ENCODE results near the gene ZNF497.

ZNF497 gene

DNA sequence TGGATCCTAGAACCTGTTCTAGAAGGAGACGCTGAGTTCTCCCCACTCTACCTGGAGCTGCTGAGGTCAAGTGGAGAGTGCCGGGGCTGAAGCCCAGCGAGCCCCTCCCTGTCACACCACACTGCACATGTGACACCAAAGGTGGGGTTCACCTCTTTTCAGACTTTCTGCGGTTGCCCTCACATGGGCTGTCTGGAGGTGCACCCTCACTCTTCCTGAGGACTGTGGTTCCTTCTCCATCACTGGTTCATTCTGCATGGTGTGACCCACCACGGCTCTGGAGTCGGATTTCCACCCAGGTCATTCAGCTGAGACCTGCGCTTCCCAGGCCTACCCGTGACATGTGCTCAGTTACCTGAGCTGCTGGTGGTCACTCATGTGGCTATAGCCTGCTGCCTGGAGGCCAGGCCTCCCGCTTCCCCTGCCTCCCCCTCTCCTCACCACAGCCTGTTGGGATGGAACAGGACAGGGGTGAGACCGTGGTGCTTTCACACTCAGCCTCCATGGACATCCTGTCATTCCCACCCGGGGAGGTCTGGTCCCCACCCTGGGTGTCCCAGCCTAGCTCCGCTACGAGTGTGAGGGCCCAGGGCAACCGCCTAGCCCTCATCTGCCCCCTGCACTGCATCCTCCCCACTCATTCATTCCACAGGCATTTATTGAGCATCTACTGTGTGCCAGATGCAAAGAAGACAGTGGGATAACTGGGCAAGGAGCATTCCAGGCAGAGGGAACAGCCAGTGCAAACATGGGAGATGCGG is 8.7 kb downstream of the ZNF497 start:
- ATAC-seq: no peak
- TF ChIP-seq ZFP3 (CRISPR knock-in tag; IDR thresholded peaks at IDR 0.05): no peak
- TF ChIP-seq ESRRG (CRISPR knock-in tag; IDR thresholded peaks at IDR 0.05): no peak
- no peak for TF ChIP-seq ZNF8 (CRISPR knock-in tag; IDR thresholded peaks at IDR 0.05)
- no peak for TF ChIP-seq SNAI2 (CRISPR knock-in tag; IDR thresholded peaks at IDR 0.05)
- TF ChIP-seq OSR1 (CRISPR knock-in tag; IDR thresholded peaks at IDR 0.05): no peak
- TF ChIP-seq CSDC2 (CRISPR knock-in tag; IDR thresholded peaks at IDR 0.05): no peak
- no peak for TF ChIP-seq ARNTL (CRISPR knock-in tag; IDR thresholded peaks at IDR 0.05; ENCODE audit: borderline replicate concordance, low read depth)

DNA sequence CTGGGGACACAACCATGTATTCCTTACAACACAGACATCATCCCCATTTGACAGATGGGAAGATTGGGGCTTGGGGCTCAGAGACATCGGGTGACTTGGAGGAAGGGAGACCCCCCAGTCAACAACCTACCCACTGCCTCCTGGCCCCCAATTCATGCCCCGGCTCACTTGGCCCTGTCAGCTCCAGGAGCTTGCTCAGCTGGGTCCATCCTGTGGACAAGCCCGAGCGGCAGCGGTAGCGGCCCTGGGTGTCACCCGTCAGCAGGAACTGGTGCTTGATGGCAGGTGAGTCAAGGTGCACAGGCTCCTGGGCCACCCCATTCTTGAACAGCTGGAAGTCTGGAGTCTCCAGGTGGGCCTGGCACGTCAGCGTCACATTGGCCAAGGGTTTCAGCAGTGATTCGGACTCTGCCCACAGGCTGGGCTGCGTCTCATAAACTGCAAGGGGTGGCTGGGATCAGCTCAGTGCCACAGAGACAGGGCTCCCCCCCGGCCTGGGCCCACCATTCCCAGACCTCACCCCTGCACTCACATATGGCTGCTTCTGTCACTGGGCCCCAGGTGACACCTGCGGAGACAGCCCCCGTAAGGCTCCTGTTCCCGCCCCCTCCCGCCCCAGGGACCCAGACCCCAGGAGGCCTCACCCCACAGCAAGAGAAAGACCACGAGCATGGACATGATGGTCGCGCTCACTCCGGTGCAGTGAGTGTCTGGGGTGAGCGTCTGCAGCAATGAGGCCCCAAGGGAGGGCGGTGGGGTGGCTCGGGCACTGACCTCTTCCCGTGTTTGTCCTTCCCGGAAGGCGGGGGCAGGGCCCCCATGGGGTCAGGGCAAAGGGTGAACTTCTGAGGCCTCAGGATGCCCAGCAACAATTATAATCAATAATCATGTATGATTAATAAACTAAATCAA is 9.5 kb downstream of the ZNF497 start, which contains the start of gene A1BG:
A1BG (minus strand) TSS at position 733 of the 912 bp plus-strand sequence; CDS start at position 678, 55 bp downstream.
- no peak for ATAC-seq
- no peak for TF ChIP-seq SNAI2 (CRISPR knock-in tag; IDR thresholded peaks at IDR 0.05)
- TF ChIP-seq, protein P1, sequence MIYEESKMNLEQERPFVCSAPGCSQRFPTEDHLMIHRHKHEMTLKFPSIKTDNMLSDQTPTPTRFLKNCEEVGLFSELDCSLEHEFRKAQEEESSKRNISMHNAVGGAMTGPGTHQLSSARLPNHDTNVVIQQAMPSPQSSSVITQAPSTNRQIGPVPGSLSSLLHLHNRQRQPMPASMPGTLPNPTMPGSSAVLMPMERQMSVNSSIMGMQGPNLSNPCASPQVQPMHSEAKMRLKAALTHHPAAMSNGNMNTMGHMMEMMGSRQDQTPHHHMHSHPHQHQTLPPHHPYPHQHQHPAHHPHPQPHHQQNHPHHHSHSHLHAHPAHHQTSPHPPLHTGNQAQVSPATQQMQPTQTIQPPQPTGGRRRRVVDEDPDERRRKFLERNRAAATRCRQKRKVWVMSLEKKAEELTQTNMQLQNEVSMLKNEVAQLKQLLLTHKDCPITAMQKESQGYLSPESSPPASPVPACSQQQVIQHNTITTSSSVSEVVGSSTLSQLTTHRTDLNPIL (CRISPR knock-in tag; IDR thresholded peaks at IDR 0.05; ENCODE audit: low read depth): no peak
- TF ChIP-seq CSDC2 (CRISPR knock-in tag; IDR thresholded peaks at IDR 0.05): no peak
- TF ChIP-seq TOX (CRISPR knock-in tag; IDR thresholded peaks at IDR 0.05; ENCODE audit: borderline replicate concordance): no peak
- TF ChIP-seq, protein P2, sequence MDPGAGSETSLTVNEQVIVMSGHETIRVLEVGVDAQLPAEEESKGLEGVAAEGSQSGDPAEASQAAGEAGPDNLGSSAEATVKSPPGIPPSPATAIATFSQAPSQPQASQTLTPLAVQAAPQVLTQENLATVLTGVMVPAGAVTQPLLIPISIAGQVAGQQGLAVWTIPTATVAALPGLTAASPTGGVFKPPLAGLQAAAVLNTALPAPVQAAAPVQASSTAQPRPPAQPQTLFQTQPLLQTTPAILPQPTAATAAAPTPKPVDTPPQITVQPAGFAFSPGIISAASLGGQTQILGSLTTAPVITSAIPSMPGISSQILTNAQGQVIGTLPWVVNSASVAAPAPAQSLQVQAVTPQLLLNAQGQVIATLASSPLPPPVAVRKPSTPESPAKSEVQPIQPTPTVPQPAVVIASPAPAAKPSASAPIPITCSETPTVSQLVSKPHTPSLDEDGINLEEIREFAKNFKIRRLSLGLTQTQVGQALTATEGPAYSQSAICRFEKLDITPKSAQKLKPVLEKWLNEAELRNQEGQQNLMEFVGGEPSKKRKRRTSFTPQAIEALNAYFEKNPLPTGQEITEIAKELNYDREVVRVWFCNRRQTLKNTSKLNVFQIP (CRISPR knock-in tag; IDR thresholded peaks at IDR 0.05; ENCODE audit: borderline replicate concordance, low read depth): no peak
- TF ChIP-seq, protein P3, sequence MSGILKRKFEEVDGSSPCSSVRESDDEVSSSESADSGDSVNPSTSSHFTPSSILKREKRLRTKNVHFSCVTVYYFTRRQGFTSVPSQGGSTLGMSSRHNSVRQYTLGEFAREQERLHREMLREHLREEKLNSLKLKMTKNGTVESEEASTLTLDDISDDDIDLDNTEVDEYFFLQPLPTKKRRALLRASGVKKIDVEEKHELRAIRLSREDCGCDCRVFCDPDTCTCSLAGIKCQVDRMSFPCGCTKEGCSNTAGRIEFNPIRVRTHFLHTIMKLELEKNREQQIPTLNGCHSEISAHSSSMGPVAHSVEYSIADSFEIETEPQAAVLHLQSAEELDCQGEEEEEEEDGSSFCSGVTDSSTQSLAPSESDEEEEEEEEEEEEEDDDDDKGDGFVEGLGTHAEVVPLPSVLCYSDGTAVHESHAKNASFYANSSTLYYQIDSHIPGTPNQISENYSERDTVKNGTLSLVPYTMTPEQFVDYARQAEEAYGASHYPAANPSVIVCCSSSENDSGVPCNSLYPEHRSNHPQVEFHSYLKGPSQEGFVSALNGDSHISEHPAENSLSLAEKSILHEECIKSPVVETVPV (CRISPR knock-in tag; IDR thresholded peaks at IDR 0.05): no peak
- no peak for TF ChIP-seq PPARA (CRISPR knock-in tag; IDR thresholded peaks at IDR 0.05; ENCODE audit: borderline replicate concordance)
- TF ChIP-seq, protein P4, sequence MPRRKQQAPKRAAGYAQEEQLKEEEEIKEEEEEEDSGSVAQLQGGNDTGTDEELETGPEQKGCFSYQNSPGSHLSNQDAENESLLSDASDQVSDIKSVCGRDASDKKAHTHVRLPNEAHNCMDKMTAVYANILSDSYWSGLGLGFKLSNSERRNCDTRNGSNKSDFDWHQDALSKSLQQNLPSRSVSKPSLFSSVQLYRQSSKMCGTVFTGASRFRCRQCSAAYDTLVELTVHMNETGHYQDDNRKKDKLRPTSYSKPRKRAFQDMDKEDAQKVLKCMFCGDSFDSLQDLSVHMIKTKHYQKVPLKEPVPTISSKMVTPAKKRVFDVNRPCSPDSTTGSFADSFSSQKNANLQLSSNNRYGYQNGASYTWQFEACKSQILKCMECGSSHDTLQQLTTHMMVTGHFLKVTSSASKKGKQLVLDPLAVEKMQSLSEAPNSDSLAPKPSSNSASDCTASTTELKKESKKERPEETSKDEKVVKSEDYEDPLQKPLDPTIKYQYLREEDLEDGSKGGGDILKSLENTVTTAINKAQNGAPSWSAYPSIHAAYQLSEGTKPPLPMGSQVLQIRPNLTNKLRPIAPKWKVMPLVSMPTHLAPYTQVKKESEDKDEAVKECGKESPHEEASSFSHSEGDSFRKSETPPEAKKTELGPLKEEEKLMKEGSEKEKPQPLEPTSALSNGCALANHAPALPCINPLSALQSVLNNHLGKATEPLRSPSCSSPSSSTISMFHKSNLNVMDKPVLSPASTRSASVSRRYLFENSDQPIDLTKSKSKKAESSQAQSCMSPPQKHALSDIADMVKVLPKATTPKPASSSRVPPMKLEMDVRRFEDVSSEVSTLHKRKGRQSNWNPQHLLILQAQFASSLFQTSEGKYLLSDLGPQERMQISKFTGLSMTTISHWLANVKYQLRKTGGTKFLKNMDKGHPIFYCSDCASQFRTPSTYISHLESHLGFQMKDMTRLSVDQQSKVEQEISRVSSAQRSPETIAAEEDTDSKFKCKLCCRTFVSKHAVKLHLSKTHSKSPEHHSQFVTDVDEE (CRISPR knock-in tag; IDR thresholded peaks at IDR 0.05): no peak

DNA sequence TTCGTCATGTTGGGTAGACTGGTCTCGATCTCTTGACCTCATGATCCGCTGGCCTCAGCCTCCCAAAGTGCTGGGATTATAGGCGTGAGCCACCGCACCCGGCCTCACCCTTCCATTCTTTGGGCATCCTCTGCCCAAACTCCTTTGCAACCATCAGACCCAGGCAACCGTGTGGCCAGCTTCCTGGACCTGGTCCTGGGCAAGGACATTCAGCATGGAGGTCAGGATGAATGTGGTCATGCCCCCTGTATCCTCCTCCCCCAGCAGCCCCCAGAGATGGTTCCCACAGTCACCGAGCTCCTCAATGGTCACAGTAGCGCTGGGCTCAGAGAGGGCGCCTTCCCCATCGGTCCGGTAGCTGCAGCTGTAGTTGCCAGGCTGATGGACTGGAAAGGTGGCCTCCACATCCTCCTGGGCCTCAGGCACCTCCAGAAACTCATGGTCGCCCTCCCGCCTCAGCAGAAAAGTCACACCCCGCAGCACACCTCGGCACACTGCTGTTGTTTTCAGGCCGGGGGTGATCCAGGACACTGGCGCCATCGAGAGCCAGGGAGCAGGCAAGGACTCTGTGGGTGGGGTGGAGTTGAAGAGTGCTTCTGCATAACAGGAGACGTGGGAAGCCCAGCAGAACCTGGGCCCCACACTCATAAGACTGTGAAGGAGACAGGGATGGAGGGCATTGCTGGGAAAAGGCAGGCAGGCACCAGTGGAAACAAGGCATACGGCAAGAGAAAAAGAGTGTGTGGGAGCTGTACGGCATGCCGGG is 10.4 kb downstream of the ZNF497 start:
- ATAC-seq: no peak
- TF ChIP-seq PPARA (CRISPR knock-in tag; IDR thresholded peaks at IDR 0.05; ENCODE audit: borderline replicate concordance) (no peak), TOX (CRISPR knock-in tag; IDR thresholded peaks at IDR 0.05; ENCODE audit: borderline replicate concordance) (no peak), ZNF8 (CRISPR knock-in tag; IDR thresholded peaks at IDR 0.05) (no peak), ZFP30 (CRISPR knock-in tag; IDR thresholded peaks at IDR 0.05) (no peak), SNAI2 (CRISPR knock-in tag; IDR thresholded peaks at IDR 0.05) (no peak), RARB (CRISPR knock-in tag; IDR thresholded peaks at IDR 0.05) (no peak), CSDC2 (CRISPR knock-in tag; IDR thresholded peaks at IDR 0.05) (no peak), ZC3H10 (CRISPR knock-in tag; IDR thresholded peaks at IDR 0.05) (no peak), ZNF565 (CRISPR knock-in tag; conservative IDR thresholded peaks at IDR 0.05; ENCODE audit: low read depth) (no peak), TCF4 (CRISPR knock-in tag; IDR thresholded peaks at IDR 0.05; ENCODE audit: borderline replicate concordance) (no peak)
- TF ChIP-seq, protein P5, sequence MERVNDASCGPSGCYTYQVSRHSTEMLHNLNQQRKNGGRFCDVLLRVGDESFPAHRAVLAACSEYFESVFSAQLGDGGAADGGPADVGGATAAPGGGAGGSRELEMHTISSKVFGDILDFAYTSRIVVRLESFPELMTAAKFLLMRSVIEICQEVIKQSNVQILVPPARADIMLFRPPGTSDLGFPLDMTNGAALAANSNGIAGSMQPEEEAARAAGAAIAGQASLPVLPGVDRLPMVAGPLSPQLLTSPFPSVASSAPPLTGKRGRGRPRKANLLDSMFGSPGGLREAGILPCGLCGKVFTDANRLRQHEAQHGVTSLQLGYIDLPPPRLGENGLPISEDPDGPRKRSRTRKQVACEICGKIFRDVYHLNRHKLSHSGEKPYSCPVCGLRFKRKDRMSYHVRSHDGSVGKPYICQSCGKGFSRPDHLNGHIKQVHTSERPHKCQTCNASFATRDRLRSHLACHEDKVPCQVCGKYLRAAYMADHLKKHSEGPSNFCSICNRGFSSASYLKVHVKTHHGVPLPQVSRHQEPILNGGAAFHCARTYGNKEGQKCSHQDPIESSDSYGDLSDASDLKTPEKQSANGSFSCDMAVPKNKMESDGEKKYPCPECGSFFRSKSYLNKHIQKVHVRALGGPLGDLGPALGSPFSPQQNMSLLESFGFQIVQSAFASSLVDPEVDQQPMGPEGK (CRISPR knock-in tag; IDR thresholded peaks at IDR 0.05; ENCODE audit: borderline replicate concordance): no peak

Data from SK-N-SH treated with all-trans-retinoic acid at 6 μM for 48 hours (cell line).